GM12872 (cell line): ENCODE data around the gene PALM3.

Source experiments
- TF ChIP-seq, protein P1 (sequence below): IDR thresholded peaks from 3 replicates; pipeline ENCODE4 v1.5.1; 2011; ENCODE audit warnings: low read depth, mild to moderate bottlenecking, low read length, moderate library complexity; ENCODE audit not compliant: insufficient read depth

PALM3 gene, protein sequence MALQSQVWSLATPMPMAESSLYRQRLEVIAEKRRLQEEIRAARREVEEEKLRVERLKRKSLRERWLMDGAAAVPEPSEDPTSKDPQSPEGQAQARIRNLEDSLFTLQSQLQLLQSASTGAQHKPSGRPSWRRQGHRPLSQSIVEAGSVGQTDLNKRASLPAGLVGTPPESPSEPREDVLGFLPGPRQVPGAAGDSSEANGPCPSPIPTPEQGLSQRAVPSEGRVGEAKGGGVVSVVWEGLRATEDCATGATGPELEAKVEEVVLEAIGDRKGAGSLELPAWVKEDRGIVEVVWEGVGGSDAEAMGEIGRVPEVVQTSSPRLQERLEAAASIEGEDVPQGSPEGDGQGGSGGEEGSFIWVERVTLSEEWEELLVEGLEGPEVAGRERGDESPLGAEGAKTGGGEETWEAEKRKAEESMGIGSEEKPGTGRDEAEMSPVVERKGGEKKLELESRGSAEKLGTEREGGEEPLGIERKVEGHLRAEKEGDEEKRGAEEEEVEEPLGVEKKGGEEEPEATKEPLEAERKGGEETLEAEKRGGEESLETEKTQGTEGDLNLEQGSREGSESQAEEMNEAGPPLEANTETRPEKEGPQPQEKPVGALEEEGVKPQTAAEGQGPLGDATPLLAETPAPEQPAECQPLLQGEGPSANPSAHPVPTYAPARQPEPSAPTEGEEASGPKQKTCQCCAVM

DNA sequence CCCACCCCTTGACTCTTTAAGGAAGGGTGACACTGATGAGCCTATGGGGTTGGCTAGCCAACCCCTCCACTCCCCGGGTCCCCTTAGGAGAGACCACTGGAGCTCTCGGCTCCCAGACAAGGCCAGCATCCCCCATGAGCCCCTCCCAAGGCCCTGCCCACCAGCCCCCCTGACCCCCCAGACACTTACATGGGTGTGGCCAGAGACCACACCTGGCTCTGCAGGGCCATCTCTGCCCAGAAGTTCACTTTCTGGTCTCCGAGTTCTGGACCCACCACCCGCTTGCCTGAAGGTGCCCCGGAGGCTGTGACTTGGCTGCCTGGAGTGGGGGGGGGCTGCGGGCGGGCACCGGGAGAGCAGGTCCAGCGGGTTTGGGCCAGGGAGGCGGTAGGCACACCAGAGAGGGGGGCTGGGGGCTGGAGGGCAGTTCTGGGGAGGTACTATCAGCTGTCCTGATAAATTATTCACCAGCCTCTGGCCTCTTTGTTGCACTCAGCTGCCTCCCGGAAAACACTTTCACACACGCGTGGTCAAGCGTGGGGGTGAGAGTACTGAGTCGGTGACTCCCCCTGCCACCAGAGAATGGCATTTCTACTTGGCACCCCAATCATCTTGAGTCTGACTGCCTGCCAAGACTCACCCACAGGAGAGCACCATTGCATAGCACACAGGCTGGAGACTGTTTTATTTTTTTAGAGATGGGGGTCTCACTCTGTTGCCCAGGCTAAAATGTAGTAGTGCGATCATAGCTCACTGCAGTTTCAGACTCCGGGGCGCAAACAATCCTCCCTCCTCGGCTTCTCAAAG is at the start of gene PALM3:
Gene PALM3 (minus strand): TSS at position 326 of the 807 bp plus-strand sequence. CDS start 96 bp downstream, at position 230.
- TF ChIP-seq, protein P1, sequence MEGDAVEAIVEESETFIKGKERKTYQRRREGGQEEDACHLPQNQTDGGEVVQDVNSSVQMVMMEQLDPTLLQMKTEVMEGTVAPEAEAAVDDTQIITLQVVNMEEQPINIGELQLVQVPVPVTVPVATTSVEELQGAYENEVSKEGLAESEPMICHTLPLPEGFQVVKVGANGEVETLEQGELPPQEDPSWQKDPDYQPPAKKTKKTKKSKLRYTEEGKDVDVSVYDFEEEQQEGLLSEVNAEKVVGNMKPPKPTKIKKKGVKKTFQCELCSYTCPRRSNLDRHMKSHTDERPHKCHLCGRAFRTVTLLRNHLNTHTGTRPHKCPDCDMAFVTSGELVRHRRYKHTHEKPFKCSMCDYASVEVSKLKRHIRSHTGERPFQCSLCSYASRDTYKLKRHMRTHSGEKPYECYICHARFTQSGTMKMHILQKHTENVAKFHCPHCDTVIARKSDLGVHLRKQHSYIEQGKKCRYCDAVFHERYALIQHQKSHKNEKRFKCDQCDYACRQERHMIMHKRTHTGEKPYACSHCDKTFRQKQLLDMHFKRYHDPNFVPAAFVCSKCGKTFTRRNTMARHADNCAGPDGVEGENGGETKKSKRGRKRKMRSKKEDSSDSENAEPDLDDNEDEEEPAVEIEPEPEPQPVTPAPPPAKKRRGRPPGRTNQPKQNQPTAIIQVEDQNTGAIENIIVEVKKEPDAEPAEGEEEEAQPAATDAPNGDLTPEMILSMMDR: no peak

DNA sequence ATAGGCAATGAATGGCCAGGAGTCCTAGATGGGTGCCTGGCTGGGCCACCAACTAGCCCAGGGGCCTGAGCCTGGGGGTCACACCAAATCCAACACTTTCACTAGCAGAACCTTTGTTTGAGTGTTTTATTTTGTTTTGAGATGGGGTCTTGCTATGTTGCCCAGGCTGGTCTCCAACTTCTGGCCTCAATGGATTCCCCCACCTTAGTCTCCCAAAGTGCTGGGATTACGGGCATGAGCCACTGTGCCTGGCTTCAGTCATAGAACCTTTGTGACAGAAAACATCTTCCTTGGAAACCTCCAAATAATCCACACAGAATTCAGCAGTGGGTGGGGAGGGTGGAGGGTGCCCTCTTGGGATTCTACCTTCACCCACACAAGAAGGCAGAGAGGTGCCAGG is 49.6 kb upstream of the PALM3 start:
- TF ChIP-seq, protein P1: no peak

DNA sequence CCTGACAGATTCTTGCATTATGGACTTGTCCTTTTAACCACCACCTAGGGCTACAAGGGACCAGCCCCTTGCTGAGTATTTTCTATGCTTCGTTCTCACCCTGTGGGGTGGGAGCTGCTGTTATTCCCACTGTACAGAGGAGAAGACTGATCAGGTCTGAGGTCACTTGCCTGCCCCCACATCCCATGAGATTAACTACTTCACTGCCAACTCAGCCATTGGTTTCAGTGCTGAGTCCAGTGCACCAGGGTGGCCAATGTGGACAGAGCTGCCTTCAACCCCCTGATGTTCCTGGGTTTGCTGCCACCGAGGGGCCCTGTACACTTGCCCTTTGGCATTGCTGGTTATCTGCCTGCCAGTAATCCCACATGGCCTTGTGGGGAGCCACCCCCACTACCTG is 48.8 kb upstream of the PALM3 start:
- TF ChIP-seq, protein P1: no peak

DNA sequence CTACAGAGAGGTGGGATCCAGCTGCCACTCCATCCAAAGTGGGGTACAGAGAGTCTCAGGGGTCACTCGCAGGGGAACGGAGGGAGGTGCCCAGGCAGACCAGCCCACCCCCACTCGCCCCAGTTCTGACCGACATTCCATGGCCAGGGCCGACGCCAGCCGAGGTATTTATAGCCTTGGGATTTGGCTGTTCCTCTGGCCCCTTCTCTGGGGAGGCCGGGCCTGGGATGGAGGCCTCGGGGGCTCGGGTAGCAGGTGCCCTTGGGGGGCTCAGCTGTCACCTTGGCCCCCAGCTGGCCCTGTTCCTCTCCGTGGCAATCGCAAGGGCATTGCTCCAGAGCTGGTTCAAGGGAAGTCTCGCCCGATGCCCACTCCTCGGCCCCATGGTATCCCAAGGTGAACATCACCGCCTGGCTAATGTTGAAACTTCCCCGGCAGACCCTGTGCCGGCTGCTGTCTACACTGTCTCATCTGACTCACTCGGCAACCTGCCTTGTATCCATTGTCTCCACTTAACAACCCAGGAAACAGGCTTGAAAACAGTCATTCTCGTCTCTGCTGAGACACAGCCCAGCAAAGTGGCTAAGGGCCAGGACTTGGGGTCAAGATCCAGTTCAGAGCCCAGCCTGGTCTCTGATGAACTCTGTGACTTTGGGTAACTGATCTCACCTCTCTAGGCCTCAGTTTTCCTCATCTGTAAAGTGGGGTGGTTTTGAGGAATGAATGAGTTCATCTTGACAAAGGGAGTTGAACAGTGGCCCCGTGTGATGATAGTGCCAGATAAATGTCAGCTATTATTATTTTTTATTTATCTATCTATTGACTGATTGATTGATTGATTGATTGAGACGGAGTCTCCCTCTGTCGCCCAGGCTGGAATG is 45.9 kb upstream of the PALM3 start:
- TF ChIP-seq, protein P1: no peak

DNA sequence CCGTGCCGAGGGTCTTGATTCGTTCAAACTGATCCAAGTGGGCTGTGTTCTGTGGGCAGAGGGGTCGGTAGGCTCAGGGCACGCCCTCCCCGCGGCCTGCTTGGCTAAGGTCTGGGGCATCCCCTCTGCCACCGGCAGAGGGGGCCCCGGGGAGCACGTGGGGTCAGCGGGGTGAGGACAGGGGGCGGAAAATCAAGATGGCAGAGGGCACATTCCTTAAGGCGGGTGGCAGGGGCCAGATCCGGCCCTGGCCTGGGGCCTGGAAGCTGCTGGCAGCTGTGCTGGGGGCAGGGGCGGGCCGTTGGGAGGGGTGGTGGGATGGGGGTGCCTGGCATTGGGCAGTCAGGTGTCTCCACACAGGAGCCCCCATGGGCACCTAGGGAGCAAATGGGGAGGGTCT is 45.0 kb upstream of the PALM3 start:
- TF ChIP-seq, protein P1: no peak

DNA sequence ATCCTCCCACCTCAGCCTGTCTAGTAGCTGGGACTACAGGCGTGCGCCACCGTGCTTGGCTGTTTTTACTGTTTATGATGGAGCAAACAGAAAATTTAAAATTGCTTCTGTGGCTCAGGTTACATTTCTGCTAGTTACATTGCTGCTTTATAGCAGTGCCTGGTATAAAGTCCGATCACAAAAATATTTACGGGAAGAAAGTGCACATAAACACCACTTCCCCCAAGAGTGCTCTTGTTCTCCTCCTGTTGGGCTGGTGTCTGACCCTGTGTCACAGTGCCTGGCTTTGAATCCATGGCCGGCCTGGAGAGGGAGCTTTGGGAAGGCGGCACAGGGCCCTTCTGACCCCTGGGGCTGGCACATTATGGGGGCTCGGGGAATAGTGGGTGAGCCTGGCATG is 43.8 kb upstream of the PALM3 start:
- TF ChIP-seq, protein P1: no peak
